ENCODE data around the gene POLR1A.

The POLR1A gene

DNA sequence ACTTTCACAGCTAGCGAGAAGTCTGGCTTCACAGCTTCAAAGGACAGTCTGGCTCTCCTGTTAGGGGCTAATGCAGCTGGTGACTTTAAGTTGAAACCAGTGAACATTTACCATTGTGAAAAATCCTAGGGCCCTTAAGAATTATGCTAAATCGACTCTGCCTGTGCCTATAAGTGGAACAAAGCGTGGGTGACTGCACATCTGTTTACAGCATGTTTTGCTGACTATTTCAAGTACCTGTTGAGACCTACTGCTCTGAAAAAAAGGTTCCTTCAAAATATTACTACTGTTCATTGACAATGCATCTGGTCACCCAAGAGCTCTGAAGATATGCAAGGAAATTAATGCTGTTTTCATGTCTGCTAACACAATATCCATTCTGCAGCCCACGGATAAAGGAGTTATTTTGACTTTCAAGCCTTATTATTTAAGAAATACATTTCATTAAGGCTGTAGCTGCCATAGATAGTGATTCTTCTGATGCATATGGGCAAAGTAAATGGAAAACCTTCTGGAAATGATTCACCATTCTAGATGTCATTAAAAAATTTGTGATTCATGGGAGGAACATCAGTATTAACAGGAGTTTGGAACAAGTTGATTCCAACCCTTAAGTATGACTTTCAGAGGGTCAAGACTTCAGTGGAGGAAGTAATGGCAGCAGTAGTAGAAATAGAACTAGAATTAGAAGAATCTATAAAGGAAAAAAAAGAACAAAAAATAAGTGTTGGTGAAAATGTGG is 48.9 kb downstream of the POLR1A start:
- DNase-seq = no peak

DNA sequence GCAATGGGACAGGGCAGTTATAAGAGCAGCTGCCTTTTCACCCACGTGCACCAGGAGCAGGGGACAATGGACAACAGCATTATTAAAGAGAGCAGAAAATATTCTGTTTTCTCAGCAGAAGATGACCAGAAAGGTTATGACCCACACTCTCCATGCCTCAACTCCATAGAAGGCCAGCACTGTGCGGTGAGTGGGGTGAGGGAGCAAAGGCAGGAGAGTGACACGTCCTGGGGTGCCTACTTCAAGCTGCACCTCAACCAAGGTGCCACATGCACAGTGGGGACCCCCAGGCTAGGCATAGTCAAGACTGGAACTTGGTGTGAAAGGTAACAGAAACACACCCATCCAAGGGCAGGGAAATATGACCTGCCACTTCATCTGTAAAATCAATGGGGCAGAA is 50.4 kb downstream of the POLR1A start:
- no peak for DNase-seq

DNA sequence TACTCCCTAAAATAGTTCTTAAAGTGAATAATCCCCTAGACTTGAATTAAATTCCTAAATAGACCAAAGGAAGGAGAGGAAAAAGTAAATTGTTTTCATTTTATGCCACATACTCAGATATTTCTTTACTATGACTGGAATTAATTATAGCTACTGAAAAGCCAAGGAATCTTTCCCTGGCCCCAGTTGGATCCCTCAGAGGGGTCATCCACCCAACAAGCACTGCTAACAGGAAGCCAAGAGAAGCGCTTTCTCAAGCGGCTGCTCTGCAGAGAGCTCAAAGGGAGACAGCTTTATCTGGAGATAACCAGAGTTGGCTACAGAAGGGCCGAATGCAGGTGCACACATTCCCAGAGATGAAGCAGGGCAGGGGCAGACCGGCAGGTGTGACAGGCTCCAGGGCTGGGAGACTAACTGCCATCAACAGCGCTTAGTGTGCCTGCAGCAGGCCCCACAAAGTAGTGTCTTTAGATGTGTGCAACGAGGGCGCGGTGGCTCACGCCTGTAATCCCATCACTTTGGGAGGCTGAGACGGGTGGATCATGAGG is 51.1 kb downstream of the POLR1A start:
- no peak for DNase-seq

DNA sequence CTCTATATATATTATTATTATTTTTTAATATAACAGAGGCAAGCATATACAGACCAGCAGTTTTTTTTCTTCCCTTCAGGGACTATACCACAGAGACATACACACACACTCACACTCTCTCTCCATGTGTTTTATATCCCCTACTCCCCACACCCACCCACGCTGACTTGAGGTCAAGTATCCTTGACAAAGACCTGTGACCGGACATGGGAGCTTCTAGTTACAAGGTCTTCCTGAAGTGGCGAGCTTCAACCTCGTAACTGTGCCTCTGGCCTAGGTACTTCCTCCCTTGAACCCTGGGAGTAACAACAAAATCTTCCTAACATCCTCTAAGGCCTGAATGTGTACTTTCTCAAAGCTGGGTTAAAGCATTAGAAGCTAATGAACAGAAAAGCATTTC is 52.5 kb downstream of the POLR1A start:
- DNase-seq = no peak

DNA sequence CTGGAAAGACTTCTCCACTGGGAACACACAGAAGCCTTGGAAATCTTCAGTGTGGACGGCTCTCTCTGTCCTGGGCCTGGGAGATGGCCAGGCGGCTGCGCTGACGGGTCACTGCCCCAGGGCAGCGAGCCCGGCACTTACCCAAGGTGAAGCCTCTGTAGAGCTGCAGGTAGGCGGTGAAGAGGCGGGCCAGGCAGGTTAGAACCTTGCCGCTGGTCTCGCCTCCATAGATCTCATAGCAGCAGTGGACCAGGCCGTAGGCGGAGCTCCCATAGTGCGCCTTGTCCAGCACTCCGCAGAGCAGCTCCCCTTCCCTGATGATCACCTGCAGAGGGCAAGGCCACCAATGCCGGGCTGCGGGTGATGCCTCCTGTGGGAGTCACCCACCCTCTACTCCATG is 53.0 kb downstream of the POLR1A start:
- DNase-seq = no peak

DNA sequence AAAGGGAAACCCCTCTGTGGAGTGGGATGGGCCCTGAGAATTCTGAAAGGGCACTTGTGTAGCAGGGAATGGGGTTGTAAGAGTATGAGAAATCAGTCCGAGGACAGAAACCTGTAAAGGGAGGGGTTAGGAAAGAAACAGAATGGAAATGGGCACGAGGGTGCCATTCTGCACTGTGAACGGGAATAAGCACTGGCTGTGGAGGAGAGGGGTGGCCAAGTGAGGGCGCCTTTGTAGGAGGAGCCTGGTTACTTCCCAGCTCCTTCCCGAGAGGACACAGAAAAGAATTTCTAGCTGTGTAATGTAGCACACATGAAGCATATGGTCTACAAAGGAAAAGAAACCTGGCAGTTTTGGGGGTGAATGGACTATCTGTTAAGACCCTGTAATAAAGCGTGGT is 53.4 kb downstream of the POLR1A start:
- DNase-seq = no peak

DNA sequence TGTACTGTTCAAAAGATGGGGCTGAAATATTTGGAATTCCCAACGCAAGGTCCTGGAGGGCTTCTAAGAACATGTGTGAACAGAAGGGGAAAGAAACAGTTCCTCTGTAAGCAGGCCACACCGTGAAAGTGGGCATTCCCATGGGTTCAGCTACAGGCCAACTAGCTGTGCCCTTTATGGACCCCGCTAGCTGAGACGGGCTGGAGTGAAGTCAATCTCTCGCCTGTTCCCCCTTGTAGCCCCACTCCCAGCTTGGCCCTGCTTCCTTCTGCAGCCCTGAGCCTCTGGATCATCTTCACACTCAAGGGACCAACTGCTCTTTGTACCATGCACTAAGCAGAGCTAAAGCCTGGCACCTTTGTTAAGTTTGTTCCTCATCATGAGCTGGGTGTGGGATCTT is 55.4 kb downstream of the POLR1A start:
- no peak for DNase-seq

DNA sequence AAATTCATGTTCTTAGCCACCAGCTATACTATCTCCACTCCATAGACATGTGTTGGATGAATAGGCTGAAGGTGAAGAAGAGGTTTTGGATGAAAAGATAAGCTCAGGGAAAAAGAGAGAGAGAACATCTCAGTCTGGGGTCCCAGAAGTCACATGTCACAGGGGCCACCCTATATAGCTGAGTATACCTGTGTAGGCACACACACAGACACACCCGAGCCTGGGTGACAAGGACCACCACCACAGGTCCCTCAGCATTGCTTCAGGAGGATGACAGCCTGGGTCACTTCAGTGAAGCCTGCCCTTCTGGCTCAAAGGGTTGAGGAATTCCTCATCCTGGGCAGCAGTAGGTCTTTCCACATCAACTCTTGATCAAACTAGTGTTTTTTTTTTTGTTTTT is 56.2 kb downstream of the POLR1A start:
- no peak for DNase-seq

DNA sequence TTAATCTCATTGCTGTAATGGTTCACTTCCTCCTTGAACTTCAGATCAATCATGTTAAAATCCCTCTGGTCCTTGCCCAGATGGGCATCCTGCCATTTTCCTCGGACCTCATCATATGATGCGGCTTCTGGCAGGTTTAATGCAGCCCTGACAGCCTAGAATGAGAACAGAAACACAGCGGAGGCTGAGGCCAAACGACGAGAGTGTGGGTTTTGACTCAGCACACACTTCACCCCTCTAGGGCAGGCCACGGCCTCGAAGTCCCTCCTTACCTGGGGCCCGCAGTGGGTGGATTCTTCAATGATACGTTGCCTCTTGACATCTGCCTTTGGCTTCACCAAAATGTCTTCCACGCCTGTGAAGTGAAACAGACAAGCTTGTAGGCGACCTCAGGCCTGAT is 56.8 kb downstream of the POLR1A start:
- DNase-seq = no peak

DNA sequence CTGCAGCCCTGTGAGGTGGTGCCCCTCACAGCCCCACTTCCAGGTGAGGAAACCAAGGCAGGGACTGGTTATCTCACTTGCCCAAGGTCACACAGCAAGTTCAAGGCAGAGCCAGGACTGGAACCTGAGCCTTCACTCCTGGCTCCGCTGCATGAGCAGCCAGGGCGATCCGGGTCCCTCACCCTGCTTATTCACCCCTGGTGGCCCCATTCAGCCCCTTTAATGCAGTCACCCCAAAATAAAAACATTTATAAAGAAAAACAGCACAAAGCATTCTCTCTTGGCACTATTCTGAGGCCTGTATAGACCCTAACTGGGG is 57.3 kb downstream of the POLR1A start:
- DNase-seq = no peak

DNA sequence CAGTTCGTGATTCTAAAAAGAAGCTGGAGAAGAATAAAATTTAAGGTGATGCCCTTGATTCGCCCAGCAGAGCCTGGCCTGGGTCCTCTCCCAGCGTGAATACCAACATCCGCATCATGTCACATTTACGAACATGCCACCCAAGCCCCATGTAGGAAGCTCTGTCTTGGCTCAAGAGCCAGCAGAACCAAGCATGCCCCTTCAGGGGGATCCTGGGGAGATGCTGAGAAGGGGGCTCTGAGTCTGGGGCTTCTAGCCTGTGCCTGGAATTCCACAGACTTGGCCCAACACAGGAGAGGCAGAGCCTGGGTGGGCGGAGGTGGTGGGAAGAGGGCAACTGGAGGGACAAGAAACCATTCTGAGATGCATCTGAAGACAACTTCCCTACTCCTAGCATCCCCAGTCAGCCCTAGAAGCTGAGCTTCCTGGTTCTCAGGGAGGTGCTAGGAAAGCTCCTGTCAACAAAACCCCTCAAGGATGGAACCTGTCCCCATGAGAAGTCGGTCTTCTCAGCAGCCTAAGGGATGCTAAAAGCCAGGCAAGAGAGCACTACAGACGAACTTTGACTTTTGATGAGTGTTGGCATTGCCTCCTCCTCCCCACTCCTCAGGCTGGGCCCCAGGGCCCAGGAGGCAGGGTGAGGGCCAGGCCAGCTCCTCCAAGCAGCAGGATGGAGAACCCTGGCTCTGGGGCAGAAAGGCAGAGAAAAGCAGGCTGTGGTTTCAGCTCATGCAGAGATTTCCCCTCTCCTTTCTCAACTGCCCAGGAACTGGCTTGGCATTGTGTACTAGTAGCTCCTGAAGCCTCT is 57.9 kb downstream of the POLR1A start:
- no peak for DNase-seq

DNA sequence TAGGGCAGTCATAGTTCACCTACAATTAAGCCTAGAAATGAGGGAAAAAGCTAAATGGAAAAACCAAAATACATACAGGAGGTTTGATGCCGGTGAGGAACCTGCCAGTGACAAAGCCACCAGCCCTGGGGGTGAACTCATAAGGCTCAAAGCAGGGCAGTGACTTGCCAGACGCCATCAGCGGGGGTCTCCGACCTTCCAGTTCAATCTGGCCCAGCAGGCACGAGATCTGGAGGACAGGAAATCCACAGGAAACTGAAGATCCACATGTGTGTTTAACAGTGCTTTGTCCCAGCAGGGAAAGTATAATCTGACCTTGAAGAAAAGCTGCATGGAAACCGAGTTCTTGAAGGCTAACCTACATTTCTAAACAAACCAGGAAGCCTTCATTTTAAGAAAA is 60.1 kb downstream of the POLR1A start:
- DNase-seq = no peak

DNA sequence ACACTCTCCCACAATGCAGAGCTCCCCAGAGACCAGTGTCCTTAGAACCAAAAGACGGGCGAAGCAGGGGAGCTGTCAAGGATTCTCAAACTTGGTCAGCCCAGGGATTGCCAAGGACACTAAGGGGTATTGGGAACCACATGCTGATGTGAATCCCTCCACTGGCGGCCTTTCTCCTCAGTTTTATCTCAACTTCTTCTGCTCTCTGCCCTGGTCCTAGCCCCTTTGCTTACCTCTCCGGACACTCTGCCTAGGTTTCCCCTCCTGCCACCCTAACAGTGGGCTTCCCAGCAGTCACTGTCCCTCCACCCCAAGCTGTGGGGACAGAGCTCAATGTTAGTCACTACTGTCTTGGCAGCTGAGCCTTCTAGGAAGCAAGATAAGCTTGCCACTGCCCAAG is 61.1 kb downstream of the POLR1A start:
- no peak for DNase-seq

DNA sequence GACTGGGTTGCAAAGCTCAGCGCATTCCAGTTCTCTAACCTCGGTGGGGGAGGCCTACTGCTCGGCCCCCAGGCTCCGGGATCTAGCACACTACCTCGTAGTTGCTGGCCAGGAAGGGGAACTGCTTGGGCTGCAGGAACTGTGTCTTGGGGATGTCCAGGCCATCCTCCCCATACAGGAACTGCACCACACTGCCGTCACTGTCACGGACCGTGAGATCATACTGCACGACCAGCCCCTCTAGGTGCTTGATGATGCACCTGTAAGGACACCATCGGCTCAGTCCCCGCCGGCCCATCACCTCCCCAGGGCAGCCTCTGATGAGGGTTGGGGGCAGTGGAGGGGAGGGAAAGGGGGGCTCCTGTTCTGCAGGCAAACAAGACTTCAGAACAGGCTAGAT is 61.6 kb downstream of the POLR1A start:
- DNase-seq = no peak

DNA sequence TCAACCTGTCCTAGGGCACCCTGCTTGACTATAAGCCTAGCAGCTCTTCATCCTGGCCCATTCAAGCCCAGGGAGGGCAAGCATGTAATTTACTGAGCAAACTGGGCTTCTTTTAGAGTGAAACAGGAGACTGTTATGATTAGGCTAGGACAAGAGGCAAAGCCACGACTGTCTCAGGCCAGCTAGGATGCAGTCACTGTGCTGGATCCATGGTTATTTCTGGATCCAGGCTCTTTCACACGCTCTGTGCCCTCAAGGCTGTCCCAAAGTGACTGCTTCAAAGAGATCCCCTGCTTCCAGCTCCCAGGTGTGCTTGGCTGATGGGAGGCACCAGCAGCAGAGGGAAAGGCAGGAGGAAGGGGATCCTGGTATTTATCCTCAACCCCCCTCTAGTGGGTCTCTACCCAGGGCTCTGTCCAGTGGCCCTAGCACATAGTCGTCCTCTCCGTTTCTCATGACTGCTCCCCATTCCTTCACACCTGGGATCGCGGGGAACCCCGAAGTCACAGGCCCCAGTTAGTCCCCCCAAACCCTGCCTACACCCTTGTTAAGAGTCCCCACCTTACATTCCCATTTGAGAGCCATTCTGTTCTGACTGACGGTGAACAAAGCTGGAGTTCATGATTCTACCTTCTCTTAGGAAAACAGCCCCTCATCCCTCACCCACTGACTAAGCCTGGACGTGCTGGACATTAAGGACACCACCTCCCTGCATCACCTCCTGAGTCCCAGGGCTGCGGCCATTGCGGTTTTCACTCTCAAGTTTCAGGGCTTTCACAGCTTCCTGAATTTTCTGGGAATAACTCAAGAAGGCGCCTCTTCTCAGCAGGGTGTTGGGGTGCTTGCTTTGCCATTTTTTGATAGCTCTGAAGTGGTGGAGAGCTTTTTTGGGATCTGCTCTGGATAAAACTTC is 63.2 kb downstream of the POLR1A start:
- no peak for DNase-seq

DNA sequence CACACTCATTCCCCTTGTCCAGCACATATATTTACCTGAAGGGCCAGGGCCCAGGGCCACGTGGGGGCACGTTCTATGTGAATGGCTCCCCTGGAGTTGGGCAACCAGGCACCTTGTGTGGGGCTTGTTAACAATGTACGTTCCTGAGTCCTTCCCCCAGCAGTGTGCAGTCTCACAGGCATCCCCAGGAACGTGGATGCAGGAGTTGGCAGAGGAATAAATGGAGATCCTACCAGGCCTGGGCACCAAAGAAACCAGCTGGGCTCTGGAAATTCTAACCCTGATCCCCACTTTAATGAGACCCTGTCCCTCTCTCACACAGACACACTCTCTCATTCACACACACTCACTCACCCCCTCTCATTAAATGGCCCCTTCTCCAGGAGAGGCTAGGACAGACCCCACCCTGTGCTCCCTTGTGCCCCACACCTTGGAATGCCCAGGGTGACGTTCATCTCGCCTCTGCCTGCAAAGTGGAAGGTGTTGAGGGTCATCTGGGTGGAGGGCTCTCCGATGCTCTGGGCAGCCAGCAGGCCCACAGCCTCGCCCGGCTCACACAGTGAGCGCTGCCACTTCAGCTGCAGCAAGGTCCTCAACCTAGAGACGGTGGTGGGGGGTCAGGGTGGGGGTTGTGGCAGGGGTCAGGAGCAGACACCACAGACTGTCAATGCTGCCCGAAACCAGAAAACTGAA is 65.6 kb downstream of the POLR1A start:
- no peak for DNase-seq

DNA sequence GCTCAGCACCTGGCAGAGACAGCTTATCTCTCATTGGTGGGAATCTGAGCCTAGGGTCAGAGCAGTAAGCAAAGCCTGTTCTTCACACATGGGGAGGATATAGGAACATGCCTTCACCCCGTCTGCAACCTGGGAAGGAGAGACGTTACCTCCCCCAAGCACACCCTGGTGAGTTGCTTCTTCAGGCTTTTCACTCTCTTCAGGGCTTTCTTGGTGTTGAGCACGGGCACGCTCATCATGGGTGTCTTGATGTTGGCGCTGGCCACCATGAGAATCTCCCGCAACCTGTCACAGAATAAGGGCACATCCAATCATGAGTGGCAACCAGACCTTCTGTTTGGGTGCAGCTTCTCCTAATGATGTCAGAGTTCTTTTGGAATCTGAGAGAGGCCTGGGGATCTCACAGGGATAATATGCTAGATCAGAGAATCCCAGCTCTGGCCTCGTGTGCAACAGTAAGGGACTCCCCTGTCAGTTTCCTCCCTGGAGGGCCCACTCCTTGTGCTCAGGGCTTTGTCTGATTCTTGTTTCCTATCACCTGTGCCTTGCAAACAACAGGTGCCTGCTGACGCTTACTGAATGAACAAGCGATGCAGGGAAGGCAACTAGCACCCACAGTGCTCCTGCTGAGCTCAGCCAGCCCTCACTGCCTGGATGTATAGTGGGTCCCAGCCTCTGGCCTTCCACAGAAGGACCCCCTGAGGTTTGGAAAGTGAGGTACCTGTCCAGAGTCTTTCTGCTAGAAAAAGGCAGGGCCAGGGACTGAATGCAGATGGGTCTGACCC is 66.3 kb downstream of the POLR1A start:
- DNase-seq = no peak

DNA sequence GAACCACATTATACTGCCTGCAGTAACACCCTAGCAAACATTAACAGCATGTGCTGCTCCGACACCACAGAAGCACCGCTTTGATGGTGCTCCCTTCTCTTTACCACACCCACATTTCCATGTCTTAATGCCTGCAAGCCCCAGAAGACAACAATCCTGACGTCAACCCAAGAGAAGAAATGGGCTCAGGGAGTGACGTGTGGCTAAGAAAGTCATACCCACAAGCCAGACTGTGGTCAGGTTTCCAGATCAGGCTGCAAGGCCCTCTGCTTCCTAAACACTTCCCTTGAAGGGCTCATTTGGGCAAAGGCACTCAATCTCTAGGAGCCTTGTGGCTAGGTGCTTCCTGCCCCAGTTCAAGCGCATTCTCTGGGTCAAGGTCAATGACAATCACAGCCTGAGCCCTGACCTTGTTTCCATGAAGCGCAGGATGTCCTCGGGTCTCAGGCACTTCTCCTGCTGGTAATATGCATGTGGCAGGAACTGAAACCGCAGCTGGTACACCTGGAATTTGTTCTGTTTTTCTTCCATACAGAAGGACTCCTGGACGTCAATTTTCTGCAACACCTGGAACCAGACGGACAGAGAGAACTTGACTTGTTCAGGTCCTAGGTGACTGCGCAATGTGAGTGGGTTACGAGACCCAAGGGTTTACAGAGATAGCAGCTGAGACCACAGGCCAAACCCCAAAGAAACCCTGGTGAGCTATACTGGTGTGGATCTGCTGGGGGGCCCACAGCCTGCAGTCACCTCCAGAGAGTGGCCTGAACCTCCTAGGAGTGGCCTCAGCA is 67.2 kb downstream of the POLR1A start:
- DNase-seq = peak; percentile 64

DNA sequence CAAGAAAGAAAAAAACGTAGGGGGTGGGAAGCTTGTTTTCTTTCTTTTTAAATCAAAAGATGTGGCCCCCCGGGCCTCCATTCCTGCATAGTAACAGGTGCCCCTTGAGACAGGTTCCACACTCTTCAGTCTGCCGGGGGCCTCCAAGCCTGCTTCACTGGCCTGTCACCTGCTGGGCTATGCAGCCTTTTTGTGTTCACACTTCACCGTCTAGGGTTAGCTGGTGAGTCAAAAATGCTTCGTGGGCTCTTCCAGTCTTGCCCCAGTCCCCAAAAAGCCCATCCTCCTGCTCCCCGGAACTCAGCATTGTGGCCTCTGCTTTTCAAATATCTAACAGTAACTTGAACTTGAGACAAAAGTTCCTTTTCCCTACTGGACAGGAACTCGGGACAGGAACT is 67.9 kb downstream of the POLR1A start:
- DNase-seq = peak; percentile 21

DNA sequence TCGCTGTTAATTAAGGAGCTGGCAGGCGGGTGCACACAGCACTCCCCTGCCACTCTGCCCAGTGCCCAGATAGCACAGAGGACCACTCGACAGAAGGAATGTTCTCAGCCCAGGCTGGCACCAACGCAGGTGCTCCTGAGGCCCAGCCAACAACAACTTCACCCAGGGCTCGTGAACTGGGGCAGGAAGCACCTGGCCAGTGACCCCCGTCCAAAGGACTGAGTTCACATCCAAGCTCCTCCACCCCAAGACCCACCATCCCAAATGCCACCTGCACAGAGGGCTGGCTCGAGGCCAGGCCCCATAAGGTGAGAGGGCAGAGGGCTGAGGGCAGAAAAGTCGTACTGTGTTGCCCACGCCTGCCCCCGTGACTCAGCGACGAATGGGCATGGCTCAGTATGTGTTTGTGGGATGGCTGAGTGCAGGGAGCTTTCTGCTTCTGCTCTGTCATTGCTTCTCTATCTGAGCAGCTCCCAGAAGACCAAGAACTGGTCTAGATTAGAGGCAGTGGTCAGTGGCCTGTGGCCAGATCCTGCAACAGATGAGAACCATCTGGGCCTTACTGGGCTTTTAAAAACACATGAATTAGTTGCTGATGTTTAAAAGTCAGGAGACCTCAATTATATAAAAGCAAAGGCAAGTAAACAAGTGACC is 68.4 kb downstream of the POLR1A start:
- DNase-seq = peak; percentile 68

Data from activated naive CD4-positive, alpha-beta T cell treated with Interleukin-2 at 50 U/mL for 16 hours (primary cell).